GM21360 (cell line): ENCODE measurements around the gene BSX.

Source experiments
- ATAC-seq: cut with Tn5 transposase; IDR thresholded peaks from one replicate; pipeline ENCODE4 v1.9.1; 2021; ENCODE audit warnings: mild to moderate bottlenecking, moderate library complexity; ENCODE audit not compliant: unreplicated experiment

BSX gene

GRCh38 chr11:122963961-122964360, 17.7 kb downstream of the BSX start:
- ATAC-seq = no peak

GRCh38 chr11:122954455-122954854, 27.2 kb downstream of the BSX start:
- no peak for ATAC-seq

- ATAC-seq = no peak
Observed at GRCh38 chr11:122951211-122951610, 30.4 kb downstream of the BSX start.

- no peak for ATAC-seq
Observed at GRCh38 chr11:122938557-122938956, 43.1 kb downstream of the BSX start.

GRCh38 chr11:122937983-122938382, 43.7 kb downstream of the BSX start:
- ATAC-seq = no peak

- no peak for ATAC-seq
Observed at GRCh38 chr11:122933416-122933815, 48.2 kb downstream of the BSX start.

- ATAC-seq = no peak
Observed at GRCh38 chr11:122931510-122931909, 50.1 kb downstream of the BSX start.
